Measurements from ENCODE around the gene NEURL1B.

- TF ChIP-seq, protein P1, sequence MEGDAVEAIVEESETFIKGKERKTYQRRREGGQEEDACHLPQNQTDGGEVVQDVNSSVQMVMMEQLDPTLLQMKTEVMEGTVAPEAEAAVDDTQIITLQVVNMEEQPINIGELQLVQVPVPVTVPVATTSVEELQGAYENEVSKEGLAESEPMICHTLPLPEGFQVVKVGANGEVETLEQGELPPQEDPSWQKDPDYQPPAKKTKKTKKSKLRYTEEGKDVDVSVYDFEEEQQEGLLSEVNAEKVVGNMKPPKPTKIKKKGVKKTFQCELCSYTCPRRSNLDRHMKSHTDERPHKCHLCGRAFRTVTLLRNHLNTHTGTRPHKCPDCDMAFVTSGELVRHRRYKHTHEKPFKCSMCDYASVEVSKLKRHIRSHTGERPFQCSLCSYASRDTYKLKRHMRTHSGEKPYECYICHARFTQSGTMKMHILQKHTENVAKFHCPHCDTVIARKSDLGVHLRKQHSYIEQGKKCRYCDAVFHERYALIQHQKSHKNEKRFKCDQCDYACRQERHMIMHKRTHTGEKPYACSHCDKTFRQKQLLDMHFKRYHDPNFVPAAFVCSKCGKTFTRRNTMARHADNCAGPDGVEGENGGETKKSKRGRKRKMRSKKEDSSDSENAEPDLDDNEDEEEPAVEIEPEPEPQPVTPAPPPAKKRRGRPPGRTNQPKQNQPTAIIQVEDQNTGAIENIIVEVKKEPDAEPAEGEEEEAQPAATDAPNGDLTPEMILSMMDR (IDR thresholded peaks at IDR 0.05), result no peak
- TF ChIP-seq POLR2AphosphoS5 (IDR thresholded peaks at IDR 0.05), result no peak
- TF ChIP-seq POLR2A (IDR thresholded peaks at IDR 0.05), result no peak
- TF ChIP-seq EP300 (IDR thresholded peaks at IDR 0.05), result no peak
These were observed 17.6 kb upstream of the NEURL1B start for GRCh38 chr5:172623313-172623980.

All from gastroesophageal sphincter (tissue), 3 donors.